MM.1S (cell line): ENCODE data around the gene NR6A1.
A peak's percentile ranks its signal among the peaks of the same experiment; 100 is the strongest.

Source experiments
- DNase-seq: peaks from one replicate; pipeline ENCODE4 v3.0.0-alpha.2; 2015
- H2AFZ ChIP-seq: fragments of 300-600 bp; sonication (generic); 2 replicates; pipeline ENCODE4 v1.6.0; 2016; ENCODE audit warnings: antibody characterized with exemption, low read length
- H3F3A ChIP-seq: fragments of 300-600 bp; sonication (generic); 2 replicates; pipeline ENCODE4 v1.6.1; 2016; ENCODE audit warnings: mild to moderate bottlenecking, antibody characterized with exemption, low read length, moderate library complexity, mixed read lengths; ENCODE audit not compliant: insufficient read depth
- H3K27ac ChIP-seq: fragments of 300-600 bp; sonication (generic); 2 replicates; pipeline ENCODE4 v1.5.1; 2016; ENCODE audit warnings: mild to moderate bottlenecking, low read length
- H3K27me3 ChIP-seq: fragments of 300-600 bp; sonication (generic); replicated peaks from 2 replicates; pipeline ENCODE4 v1.6.0; 2016; ENCODE audit warnings: low read length; ENCODE audit not compliant: insufficient read depth
- H3K36me3 ChIP-seq: fragments of 300-600 bp; sonication (generic); replicated peaks from 2 replicates; pipeline ENCODE4 v1.6.1; 2016; ENCODE audit warnings: mild to moderate bottlenecking, low read length, mixed read lengths; ENCODE audit not compliant: insufficient read depth
- H3K4me1 ChIP-seq: fragments of 300-600 bp; sonication (generic); 2 replicates; pipeline ENCODE4 v1.6.1; 2016; ENCODE audit warnings: low read length, mixed read lengths
- H3K4me2 ChIP-seq: fragments of 300-600 bp; sonication (generic); 2 replicates; pipeline ENCODE4 v1.6.0; 2016; ENCODE audit warnings: low read depth, low read length
- H3K4me3 ChIP-seq: fragments of 300-600 bp; sonication (generic); 2 replicates; pipeline ENCODE4 v1.5.1; 2016; ENCODE audit warnings: low read length, mixed read lengths
- H3K79me2 ChIP-seq: fragments of 300-600 bp; sonication (generic); 2 replicates; pipeline ENCODE4 v1.6.1; 2016; ENCODE audit warnings: mixed run types, low read length, mixed read lengths
- H3K9ac ChIP-seq: fragments of 300-600 bp; sonication (generic); 2 replicates; pipeline ENCODE4 v1.6.1; 2016; ENCODE audit warnings: low read length, mixed read lengths
- H3K9me2 ChIP-seq: fragments of 300-600 bp; sonication (generic); replicated peaks from 2 replicates; pipeline ENCODE4 v1.6.1; 2016; ENCODE audit warnings: mild to moderate bottlenecking, low read length, mixed read lengths; ENCODE audit not compliant: insufficient read depth
- H3K9me3 ChIP-seq: fragments of 300-600 bp; sonication (generic); replicated peaks from 2 replicates; pipeline ENCODE4 v1.6.1; 2016; ENCODE audit warnings: mild to moderate bottlenecking, low read length, mixed read lengths; ENCODE audit not compliant: insufficient read depth
- H4K20me1 ChIP-seq: fragments of 300-600 bp; sonication (generic); 2 replicates; pipeline ENCODE4 v1.6.1; 2016; ENCODE audit warnings: mild to moderate bottlenecking, low read length, moderate library complexity, mixed read lengths; ENCODE audit not compliant: insufficient read depth
- EZH2 ChIP-seq: fragments of 300-600 bp; sonication (generic); optimal IDR thresholded peaks from 2 replicates; pipeline ENCODE3; 2017; ENCODE audit warnings: low read depth, mild to moderate bottlenecking, antibody characterized with exemption, low read length, mixed read lengths
- EZH2phosphoT487 ChIP-seq: fragments of 300-600 bp; sonication (generic); IDR thresholded peaks from 2 replicates; pipeline ENCODE4 v1.6.1; 2018; ENCODE audit warnings: antibody characterized with exemption, low read length
- TF ChIP-seq, protein P1 (sequence below): fragments of 300-600 bp; sonication (generic); IDR thresholded peaks from 2 replicates; pipeline ENCODE4 v1.5.1; 2016; ENCODE audit warnings: antibody characterized with exemption, low read length, mixed read lengths

The NR6A1 gene

DNA sequence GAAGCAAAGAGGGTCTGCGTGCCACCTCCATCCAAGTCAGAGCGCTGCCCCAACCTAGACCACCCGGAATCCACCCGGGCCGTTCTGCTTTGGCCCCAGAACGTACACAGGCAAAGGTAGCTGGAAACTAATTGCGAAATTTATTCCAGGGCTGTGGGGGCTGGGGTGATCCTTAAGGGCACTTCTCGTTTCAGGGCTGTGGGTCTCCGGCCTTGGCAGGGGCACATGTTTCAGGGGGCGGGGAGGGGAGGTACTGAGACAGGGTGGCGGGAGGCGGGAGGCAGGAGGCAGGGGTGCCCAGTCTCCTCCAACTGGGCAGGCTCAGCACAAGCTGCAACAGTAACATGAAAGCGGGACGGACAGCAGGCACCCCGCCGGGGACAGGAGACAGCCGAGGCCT is 290.0 kb downstream of the NR6A1 start:
- Histone ChIP-seq H3K79me2 (no peaks in the 10 kb centered on the region), H3K36me3 (no peaks in the 10 kb centered on the region), H3K9ac (no peak overlapping the region), H3K9me2 (no peaks in the 10 kb centered on the region), H3K4me1 (no peaks in the 10 kb centered on the region), H3F3A (no peaks in the 10 kb centered on the region), H3K27me3 (peaks cover 80% of the 10 kb centered on the region), H2AFZ (no peak overlapping the region), H4K20me1 (no peaks in the 10 kb centered on the region), H3K4me2 (no peak overlapping the region), H3K9me3 (no peaks in the 10 kb centered on the region), H3K27ac (no peak overlapping the region), H3K4me3 (no peak overlapping the region)
- DNase-seq = no peak
- TF ChIP-seq EZH2 = no peak

DNA sequence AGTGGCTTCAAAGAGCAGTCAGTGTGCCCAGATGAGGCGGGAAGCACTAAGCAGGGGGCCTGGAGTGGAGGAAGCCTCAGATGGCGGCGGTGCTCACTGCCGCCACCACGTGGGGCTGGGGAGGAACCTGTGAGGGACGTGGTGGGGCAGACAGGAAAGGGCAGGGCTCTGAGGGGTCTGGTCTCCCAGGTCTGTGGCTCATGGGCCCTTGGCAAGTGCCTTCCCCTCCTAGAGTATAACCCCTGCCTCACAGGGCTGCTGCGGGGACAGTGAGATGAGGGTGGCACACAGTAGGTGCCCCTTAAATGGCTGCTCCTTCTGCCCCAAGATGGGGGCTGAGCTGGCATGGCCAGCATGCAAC is 290.5 kb downstream of the NR6A1 start:
- Histone ChIP-seq H3K9me3 (no peaks in the 10 kb centered on the region), H3K79me2 (no peaks in the 10 kb centered on the region), H3K9ac (no peak overlapping the region), H3K9me2 (no peaks in the 10 kb centered on the region), H3K4me3 (no peak overlapping the region), H2AFZ (0 out of 2 replicates have a peak overlapping the region, but pooled peaks have one; percentile 35), H3K27me3 (peaks cover 80% of the 10 kb centered on the region), H3K4me2 (peak overlapping the region; percentile 4; the same call in 1 of the 2 replicates), H3F3A (no peaks in the 10 kb centered on the region), H3K4me1 (no peaks in the 10 kb centered on the region), H4K20me1 (no peaks in the 10 kb centered on the region), H3K36me3 (no peaks in the 10 kb centered on the region), H3K27ac (no peak overlapping the region)
- DNase-seq = peak; percentile 21
- TF ChIP-seq EZH2 = no peak
- TF ChIP-seq, protein P1, sequence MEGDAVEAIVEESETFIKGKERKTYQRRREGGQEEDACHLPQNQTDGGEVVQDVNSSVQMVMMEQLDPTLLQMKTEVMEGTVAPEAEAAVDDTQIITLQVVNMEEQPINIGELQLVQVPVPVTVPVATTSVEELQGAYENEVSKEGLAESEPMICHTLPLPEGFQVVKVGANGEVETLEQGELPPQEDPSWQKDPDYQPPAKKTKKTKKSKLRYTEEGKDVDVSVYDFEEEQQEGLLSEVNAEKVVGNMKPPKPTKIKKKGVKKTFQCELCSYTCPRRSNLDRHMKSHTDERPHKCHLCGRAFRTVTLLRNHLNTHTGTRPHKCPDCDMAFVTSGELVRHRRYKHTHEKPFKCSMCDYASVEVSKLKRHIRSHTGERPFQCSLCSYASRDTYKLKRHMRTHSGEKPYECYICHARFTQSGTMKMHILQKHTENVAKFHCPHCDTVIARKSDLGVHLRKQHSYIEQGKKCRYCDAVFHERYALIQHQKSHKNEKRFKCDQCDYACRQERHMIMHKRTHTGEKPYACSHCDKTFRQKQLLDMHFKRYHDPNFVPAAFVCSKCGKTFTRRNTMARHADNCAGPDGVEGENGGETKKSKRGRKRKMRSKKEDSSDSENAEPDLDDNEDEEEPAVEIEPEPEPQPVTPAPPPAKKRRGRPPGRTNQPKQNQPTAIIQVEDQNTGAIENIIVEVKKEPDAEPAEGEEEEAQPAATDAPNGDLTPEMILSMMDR = peak; percentile 60

DNA sequence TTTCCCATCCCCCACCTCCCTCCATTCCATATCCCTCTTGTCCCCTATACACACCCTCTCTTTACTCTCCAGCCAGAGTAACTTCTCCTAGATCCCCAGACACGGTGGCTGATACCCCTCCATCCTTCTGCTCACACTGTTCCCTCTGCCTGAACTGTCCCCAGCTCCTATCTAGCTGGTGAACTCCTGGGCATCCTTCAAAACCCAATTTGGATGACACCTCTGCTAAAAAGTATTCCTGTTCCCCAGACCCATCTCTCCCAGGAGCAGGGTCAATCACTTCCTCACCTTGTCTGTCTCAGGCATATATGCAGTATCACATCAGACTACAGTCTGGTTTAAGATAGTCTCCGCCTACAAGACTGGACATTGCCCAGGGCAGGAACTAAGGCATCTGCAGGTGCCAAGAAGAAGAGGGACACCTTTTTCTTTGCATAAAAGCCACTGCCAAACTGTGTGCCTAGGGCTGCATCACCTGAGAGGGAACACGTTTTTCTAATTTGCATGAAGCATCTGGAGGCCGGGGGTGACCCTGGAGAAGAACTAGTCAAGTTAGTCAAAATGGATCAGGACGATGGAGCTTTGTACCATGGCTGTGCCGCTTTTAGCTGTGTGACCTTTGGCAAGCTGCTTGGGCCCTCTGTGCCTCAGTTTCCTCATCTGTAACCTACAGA is 291.0 kb downstream of the NR6A1 start:
- Histone ChIP-seq H3F3A (no peaks in the 10 kb centered on the region), H3K79me2 (no peaks in the 10 kb centered on the region), H3K4me3 (no peak overlapping the region), H3K27me3 (peaks cover 75% of the 10 kb centered on the region), H3K9me2 (no peaks in the 10 kb centered on the region), H3K36me3 (no peaks in the 10 kb centered on the region), H3K4me2 (peak overlapping the region; percentile 4; the same call in 1 of the 2 replicates), H3K27ac (no peak overlapping the region), H3K4me1 (no peaks in the 10 kb centered on the region), H2AFZ (0 out of 2 replicates have a peak overlapping the region, but pooled peaks have one; percentile 35), H3K9ac (no peak overlapping the region), H4K20me1 (no peaks in the 10 kb centered on the region), H3K9me3 (no peaks in the 10 kb centered on the region)
- no peak for DNase-seq
- TF ChIP-seq EZH2phosphoT487 (no peak), EZH2 (no peak)
- TF ChIP-seq, protein P1 = no peak

DNA sequence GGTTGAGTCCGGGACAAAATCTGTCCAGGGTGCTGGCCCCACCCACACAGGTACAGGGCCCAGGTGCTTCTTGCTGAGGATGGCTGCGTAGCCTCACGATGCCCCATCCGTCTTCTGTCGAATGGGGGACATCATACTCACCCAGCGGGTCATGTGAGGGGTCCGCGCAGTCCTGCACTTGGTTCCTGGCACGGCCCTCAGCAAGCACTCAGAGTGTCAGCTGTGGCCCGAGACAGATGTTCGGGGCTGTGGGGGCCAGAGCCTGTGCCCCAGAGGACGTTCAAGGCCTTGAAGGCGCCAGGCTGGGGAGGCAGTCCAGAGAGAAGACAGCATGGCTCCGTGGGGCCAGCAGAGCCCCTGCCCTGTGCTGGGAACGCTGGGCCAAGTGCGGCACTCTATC is 291.7 kb downstream of the NR6A1 start:
- no peaks in the 10 kb centered on the region for H4K20me1 ChIP-seq
- no peak overlapping the region for H3K27ac ChIP-seq
- no peak overlapping the region for H3K4me3 ChIP-seq
- no peak overlapping the region for H2AFZ ChIP-seq
- TF ChIP-seq EZH2 (no peak), EZH2phosphoT487 (no peak)
- TF ChIP-seq, protein P1 = no peak
- no peaks in the 10 kb centered on the region for H3K4me1 ChIP-seq
- no peak for DNase-seq
- no peaks in the 10 kb centered on the region for H3K36me3 ChIP-seq
- no peaks in the 10 kb centered on the region for H3K9me3 ChIP-seq
- no peak overlapping the region for H3K9ac ChIP-seq
- H3K27me3 ChIP-seq = peaks cover 70% of the 10 kb centered on the region
- H3K9me2 ChIP-seq = no peaks in the 10 kb centered on the region
- no peaks in the 10 kb centered on the region for H3K79me2 ChIP-seq
- H3F3A ChIP-seq = no peaks in the 10 kb centered on the region
- no peak overlapping the region for H3K4me2 ChIP-seq
